B cell (primary cell): ENCODE results near the gene SLC9A3. TPM values are rescaled to one million over a fixed set of nuclear protein-coding genes. Genes with fewer than 3 reads are reported as not detected.

ENCODE experiments used
- ATAC-seq: fragments of 200-7000 bp; cut with Tn5 transposase; one replicate; pipeline ENCODE4 v1.10.0; 2021; ENCODE audit warnings: low read depth, mild to moderate bottlenecking, moderate number of reproducible peaks, moderate library complexity
- CTCF ChIA-PET: fragments of 350-600 bp; sonication (Branson Sonifier 250); formaldehyde crosslinking; loops from one replicate; lab custom pipeline; 2021; ENCODE audit warnings: antibody characterized with exemption, inconsistent platforms; lab: Charles Lee
- POLR2A ChIA-PET: fragments of 350-600 bp; sonication (Branson Sonifier 250); formaldehyde crosslinking; loops from one replicate; lab custom pipeline; 2021; ENCODE audit warnings: antibody characterized with exemption; lab: Charles Lee
- DNase-seq: peaks from one replicate; pipeline ENCODE4 v3.0.0; 2013
- H2AFZ ChIP-seq: 2 replicates; pipeline ENCODE4 v1.6.1; 2012; ENCODE audit warnings: mild to moderate bottlenecking, low read depth, low read length; ENCODE audit not compliant: insufficient read depth, poor library complexity, severe bottlenecking
- H3K27ac ChIP-seq, 2 donors: 1 replicate in 1 of 2; 2 replicates in 1 of 2; pipeline ENCODE4 v1.5.1; 2012 to 2013; ENCODE audit warnings: low read length in 2 of 2, mild to moderate bottlenecking in 2 of 2, moderate library complexity in 1 of 2
- H3K27me3 ChIP-seq, 4 experiments: fragments of 200-600 bp in 1 of 4; sonication (generic) in 1 of 4; replicated peaks in 1 of 4; 1 replicate in 2 of 4; 2 replicates in 2 of 4; pipeline versions ENCODE4 v1.6.1 to v1.7.0; 2013 to 2016; ENCODE audit warnings: low read length in 3 of 4, mild to moderate bottlenecking in 2 of 4, mixed read lengths in 1 of 4, moderate library complexity in 1 of 4; ENCODE audit not compliant: insufficient read depth in 4 of 4, control insufficient read depth in 3 of 4; ENCODE audit errors: control extremely low read depth in 1 of 4
- H3K36me3 ChIP-seq, 2 experiments: replicated peaks in 1 of 2; 1 replicate in 1 of 2; 2 replicates in 1 of 2; pipeline versions ENCODE4 v1.6.1 to v1.7.1; 2013; ENCODE audit warnings: low read length in 1 of 2; ENCODE audit not compliant: insufficient read depth in 2 of 2, control insufficient read depth in 1 of 2; ENCODE audit errors: control extremely low read depth in 1 of 2, extremely low read depth in 1 of 2
- H3K4me1 ChIP-seq, 2 donors: fragments of 200-600 bp in 1 of 2; sonication (generic) in 1 of 2; 1 replicate in 1 of 2; 2 replicates in 1 of 2; pipeline versions ENCODE4 v1.5.1 to v1.6.1; 2013 to 2017; ENCODE audit warnings: low read length in 2 of 2; ENCODE audit not compliant: control insufficient read depth in 2 of 2, insufficient read depth in 2 of 2
- H3K4me2 ChIP-seq: replicated peaks from 2 replicates; pipeline ENCODE3; 2012; ENCODE audit warnings: mild to moderate bottlenecking, low read depth, low read length; ENCODE audit not compliant: poor library complexity, severe bottlenecking
- H3K4me3 ChIP-seq, 5 experiments: fragments of 200-600 bp in 1 of 5; sonication (generic) in 1 of 5; 1 replicate in 3 of 5; 2 replicates in 2 of 5; pipeline versions ENCODE4 v1.5.1 to v1.7.0; 2011 to 2016; ENCODE audit warnings: low read length in 4 of 5, mild to moderate bottlenecking in 4 of 5, low read depth in 2 of 5, control low read depth in 1 of 5, moderate library complexity in 1 of 5; ENCODE audit not compliant: insufficient read depth in 1 of 5; ENCODE audit errors: control extremely low read depth in 1 of 5, extremely low read depth in 1 of 5
- H3K79me2 ChIP-seq: fragments of 200-600 bp; sonication (generic); one replicate; pipeline ENCODE4 v1.6.0; 2016; ENCODE audit warnings: low read length; ENCODE audit not compliant: control insufficient read depth, insufficient read depth
- H3K9ac ChIP-seq: fragments of 200-600 bp; sonication (generic); 2 replicates; pipeline ENCODE4 v1.6.1; 2017; ENCODE audit warnings: mild to moderate bottlenecking, low read length, moderate library complexity
- H3K9me3 ChIP-seq, 3 donors: one replicate each; pipeline versions ENCODE4 v1.6.1 to v1.7.1; 2013; ENCODE audit warnings: low read length in 2 of 3; ENCODE audit not compliant: control insufficient read depth in 2 of 3, insufficient read depth in 1 of 3; ENCODE audit errors: control extremely low read depth in 1 of 3
- H4K20me1 ChIP-seq: 2 replicates; pipeline ENCODE4 v1.6.0; 2012; ENCODE audit warnings: mild to moderate bottlenecking, low read length; ENCODE audit not compliant: insufficient read depth, control insufficient read depth, poor library complexity, severe bottlenecking
- H3K27ac Mint-ChIP-seq: one replicate; pipeline ENCODE4 v1.8.0; 2021; ENCODE audit warnings: mixed read lengths
- H3K27me3 Mint-ChIP-seq: one replicate; pipeline ENCODE4 v1.8.0; 2021; ENCODE audit warnings: mixed read lengths
- H3K4me1 Mint-ChIP-seq: one replicate; pipeline ENCODE4 v1.8.0; 2021; ENCODE audit warnings: mixed read lengths
- H3K4me3 Mint-ChIP-seq: one replicate; pipeline ENCODE4 v1.8.0; 2021; ENCODE audit warnings: mixed read lengths
- H3K9me3 Mint-ChIP-seq: one replicate; pipeline ENCODE4 v1.8.0; 2022; ENCODE audit warnings: mixed read lengths; ENCODE audit not compliant: insufficient read depth
- EZH2 ChIP-seq: IDR thresholded peaks from 2 replicates; pipeline ENCODE4 v1.6.1; 2012; ENCODE audit warnings: borderline replicate concordance, low read depth, mild to moderate bottlenecking, moderate library complexity, low read length; ENCODE audit not compliant: insufficient read depth, poor library complexity, severe bottlenecking
- WGBS: methylation state at CpG from one replicate; pipeline ENCODE4 v1.1.5; 2013; ENCODE audit warnings: missing lambda C conversion rate; ENCODE audit not compliant: insufficient coverage; 5-methylcytosine and 5-hydroxymethylcytosine counted together
- intact Hi-C: fragments of 100-400 bp; cut with micrococcal nuclease; formaldehyde crosslinking; loops from one replicate; pipeline ENCODE4 v1.10.0; 2022
- polyA plus RNA-seq: library from polyadenylated mRNA; depleted of rRNA; stranded (reverse); fragments of >200 nt; gene quantifications from 2 replicates; pipeline ENCODE4 v1.2.3, GENCODE V29; 2012
- total RNA-seq, 2 donors: library from RNA; stranded (reverse); fragments of 120-200 nt in 1 of 2; gene quantifications; 1 replicate in 1 of 2; 2 replicates in 1 of 2; pipeline versions ENCODE4 v1.2.3 to v1.2.4, GENCODE V29; 2013 to 2022
- TF ChIP-seq, protein P1 (sequence below): fragments of 200-600 bp; IDR thresholded peaks from one replicate; pipeline ENCODE4 v1.8.0; 2022; ENCODE audit warnings: antibody characterized with exemption, mild to moderate bottlenecking

SLC9A3 gene
- total and polyA plus RNA-seq, 2 donors (not counting 1 experiment from before 2014, with no cell fraction given) = 0.84 to 2.0 TPM

DNA sequence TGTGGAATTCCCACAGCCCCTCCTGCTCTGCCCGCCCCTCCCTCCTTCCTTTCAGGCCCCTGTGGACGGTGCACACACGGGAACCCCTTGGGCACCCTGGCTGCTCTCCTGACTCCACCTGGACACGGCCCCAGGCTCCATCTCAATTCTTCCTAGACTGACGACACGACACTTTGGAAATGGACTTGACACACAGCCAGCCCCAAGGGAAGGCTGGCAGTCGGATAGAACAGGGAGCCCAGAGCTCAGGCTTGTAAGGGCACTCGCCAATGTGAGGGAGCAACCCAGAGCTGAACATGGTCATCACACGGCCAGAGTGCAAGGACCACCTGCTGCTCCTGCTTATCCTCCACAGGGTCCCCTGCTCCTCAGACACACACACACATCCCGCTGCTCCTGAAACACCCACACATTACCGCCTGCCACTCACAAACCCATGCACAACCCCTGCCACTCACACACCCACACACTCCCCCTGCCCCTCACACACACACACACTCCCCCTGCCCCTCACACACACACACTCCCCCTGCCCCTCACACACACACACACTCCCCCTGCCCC lies 8.9 kb downstream of the SLC9A3 start:
- no peak overlapping the region for H3K27ac Mint-ChIP-seq
- H3K27me3 Mint-ChIP-seq = peaks cover 49% of the 10 kb centered on the region

DNA sequence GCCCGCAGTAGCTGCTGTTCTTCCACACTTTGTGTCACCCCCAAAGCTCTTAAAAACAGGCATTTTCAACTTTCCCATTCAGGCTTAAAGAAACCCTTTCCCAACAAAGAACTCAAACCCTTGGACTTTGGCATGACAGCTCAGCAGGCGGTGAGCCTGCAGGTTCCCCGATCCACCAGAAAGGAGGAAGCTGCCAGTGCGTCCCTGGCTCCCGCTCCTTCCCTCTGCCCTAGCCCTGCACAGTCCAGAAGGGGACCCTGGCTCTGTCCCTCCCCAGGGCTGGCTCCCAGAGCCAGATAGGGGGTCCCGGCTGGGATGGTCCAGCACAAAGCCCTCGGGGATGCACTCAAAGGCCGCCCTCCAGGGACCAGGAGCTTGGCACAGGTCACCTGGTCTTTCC lies 9.6 kb downstream of the SLC9A3 start:
- Histone ChIP-seq H2AFZ (no peak overlapping the region), H3K9ac (no peak overlapping the region), H3K4me3 (no peak overlapping the region), H3K36me3 (no peaks in the 10 kb centered on the region), H3K4me1 (no peaks in the 10 kb centered on the region), H3K79me2 (no peaks in the 10 kb centered on the region), H3K4me2 (no peak overlapping the region), H3K27me3 (peaks cover 0 to 52% (median 16%) of the 10 kb centered on the region in 4 experiments), H3K9me3 (peaks cover 0 to 17% (median 0%) of the 10 kb centered on the region in 3 donors), H4K20me1 (no peaks in the 10 kb centered on the region), H3K27ac (no peak overlapping the region)
- ChIA-PET POLR2A (no interaction called here), CTCF (no interaction called here)
- Mint-ChIP-seq H3K27ac (no peak overlapping the region), H3K4me3 (no peak overlapping the region), H3K4me1 (no peaks in the 10 kb centered on the region), H3K27me3 (peaks cover 51% of the 10 kb centered on the region), H3K9me3 (peaks cover 3% of the 10 kb centered on the region)
- ATAC-seq = no peak
- no peak for TF ChIP-seq EZH2
- TF ChIP-seq, protein P1, sequence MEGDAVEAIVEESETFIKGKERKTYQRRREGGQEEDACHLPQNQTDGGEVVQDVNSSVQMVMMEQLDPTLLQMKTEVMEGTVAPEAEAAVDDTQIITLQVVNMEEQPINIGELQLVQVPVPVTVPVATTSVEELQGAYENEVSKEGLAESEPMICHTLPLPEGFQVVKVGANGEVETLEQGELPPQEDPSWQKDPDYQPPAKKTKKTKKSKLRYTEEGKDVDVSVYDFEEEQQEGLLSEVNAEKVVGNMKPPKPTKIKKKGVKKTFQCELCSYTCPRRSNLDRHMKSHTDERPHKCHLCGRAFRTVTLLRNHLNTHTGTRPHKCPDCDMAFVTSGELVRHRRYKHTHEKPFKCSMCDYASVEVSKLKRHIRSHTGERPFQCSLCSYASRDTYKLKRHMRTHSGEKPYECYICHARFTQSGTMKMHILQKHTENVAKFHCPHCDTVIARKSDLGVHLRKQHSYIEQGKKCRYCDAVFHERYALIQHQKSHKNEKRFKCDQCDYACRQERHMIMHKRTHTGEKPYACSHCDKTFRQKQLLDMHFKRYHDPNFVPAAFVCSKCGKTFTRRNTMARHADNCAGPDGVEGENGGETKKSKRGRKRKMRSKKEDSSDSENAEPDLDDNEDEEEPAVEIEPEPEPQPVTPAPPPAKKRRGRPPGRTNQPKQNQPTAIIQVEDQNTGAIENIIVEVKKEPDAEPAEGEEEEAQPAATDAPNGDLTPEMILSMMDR = no peak
- intact Hi-C loops = no loop called here
- DNase-seq = no peak
- WGBS = 79% methylated on average over 8 of the region's 8 CpGs

More for the DNA sequence above, 8.9 kb downstream of the SLC9A3 start:
- CTCF ChIA-PET = no interaction called here
- Histone ChIP-seq H3K27me3 (peaks cover 0 to 58% (median 16%) of the 10 kb centered on the region in 4 experiments), H2AFZ (no peak overlapping the region), H3K79me2 (no peaks in the 10 kb centered on the region), H3K9me3 (peaks cover 0 to 19% (median 0%) of the 10 kb centered on the region in 3 donors), H3K27ac (no peak overlapping the region), H3K4me1 (no peaks in the 10 kb centered on the region), H3K36me3 (no peaks in the 10 kb centered on the region), H3K9ac (no peak overlapping the region), H4K20me1 (no peaks in the 10 kb centered on the region), H3K4me2 (no peak overlapping the region), H3K4me3 (no peak overlapping the region)
- ATAC-seq (no peak), DNase-seq (no peak)
- H3K4me1 Mint-ChIP-seq = no peaks in the 10 kb centered on the region
- peaks cover 3% of the 10 kb centered on the region for H3K9me3 Mint-ChIP-seq
- POLR2A ChIA-PET = no interaction called here
- intact Hi-C loops = no loop called here
- no peak for TF ChIP-seq EZH2
- TF ChIP-seq, protein P1 = no peak
- no peak overlapping the region for H3K4me3 Mint-ChIP-seq
- 72% methylated on average over 10 of the region's 11 CpGs for WGBS
